HEK293T (cell line): ENCODE data around the gene SCTR.

ENCODE experiments used
- CTCF ChIA-PET: fragments of 350-600 bp; formaldehyde crosslinking; extraction: SDS; loops from one replicate; lab custom pipeline; 2021; ENCODE audit warnings: antibody characterized with exemption, inconsistent platforms; lab: Yijun Ruan, JAX
- POLR2A ChIA-PET: fragments of 350-600 bp; formaldehyde crosslinking; extraction: SDS; loops from one replicate; lab custom pipeline; 2020; ENCODE audit warnings: antibody characterized with exemption, inconsistent platforms; lab: Yijun Ruan, JAX
- DNase-seq: peaks from one replicate; pipeline ENCODE4 v3.0.0; 2012; ENCODE audit warnings: mixed read lengths; ENCODE audit errors: extremely low spot score
- ARNT ChIP-seq: fragments of 450-650 bp; IDR thresholded peaks from 2 replicates; pipeline ENCODE4 v1.6.1; 2017; ENCODE audit warnings: mild to moderate bottlenecking
- BHLHE40 ChIP-seq: fragments of 450-650 bp; IDR thresholded peaks from 2 replicates; pipeline ENCODE4 v1.6.1; 2016; ENCODE audit warnings: mild to moderate bottlenecking, moderate library complexity, borderline replicate concordance
- CTBP1 ChIP-seq: fragments of 450-650 bp; IDR thresholded peaks from 2 replicates; pipeline ENCODE4 v1.6.1; 2016; ENCODE audit warnings: borderline replicate concordance
- ELF4 ChIP-seq: fragments of 450-650 bp; IDR thresholded peaks from 2 replicates; pipeline ENCODE4 v1.6.1; 2017; ENCODE audit warnings: antibody characterized with exemption
- FOXA1 ChIP-seq: fragments of 450-650 bp; IDR thresholded peaks from 2 replicates; pipeline ENCODE4 v1.6.1; 2016; ENCODE audit warnings: mild to moderate bottlenecking
- FOXK2 ChIP-seq: fragments of 450-650 bp; IDR thresholded peaks from 2 replicates; pipeline ENCODE4 v1.6.1; 2016; ENCODE audit warnings: mild to moderate bottlenecking
- FOXM1 ChIP-seq: fragments of 450-650 bp; IDR thresholded peaks from 2 replicates; pipeline ENCODE4 v1.6.1; 2017; ENCODE audit warnings: mild to moderate bottlenecking, borderline replicate concordance
- HDGF ChIP-seq: fragments of 450-650 bp; IDR thresholded peaks from 2 replicates; pipeline ENCODE4 v1.6.1; 2017; ENCODE audit warnings: antibody characterized with exemption, borderline replicate concordance
- L3MBTL2 ChIP-seq: fragments of 450-650 bp; conservative IDR thresholded peaks from 2 replicates; pipeline ENCODE4 v1.6.1; 2016; ENCODE audit warnings: mild to moderate bottlenecking
- LEF1 ChIP-seq: fragments of 450-650 bp; IDR thresholded peaks from 2 replicates; pipeline ENCODE4 v1.6.1; 2017; ENCODE audit warnings: mild to moderate bottlenecking, borderline replicate concordance
- NFRKB ChIP-seq: fragments of 450-650 bp; IDR thresholded peaks from 2 replicates; pipeline ENCODE4 v1.6.1; 2016; ENCODE audit warnings: mild to moderate bottlenecking, moderate library complexity
- SP1 ChIP-seq: fragments of 450-650 bp; IDR thresholded peaks from 2 replicates; pipeline ENCODE4 v1.6.1; 2017
- SUZ12 ChIP-seq: fragments of 450-650 bp; IDR thresholded peaks from 2 replicates; pipeline ENCODE4 v1.6.1; 2016; ENCODE audit warnings: mild to moderate bottlenecking
- TARDBP ChIP-seq: fragments of 450-650 bp; IDR thresholded peaks from 2 replicates; pipeline ENCODE4 v1.6.1; 2016
- ZNF384 ChIP-seq: fragments of 450-650 bp; IDR thresholded peaks from 2 replicates; pipeline ENCODE4 v1.6.1; 2016
- TF ChIP-seq, protein P1 (sequence below): fragments of 450-650 bp; IDR thresholded peaks from 2 replicates; pipeline ENCODE4 v1.6.1; 2016

Gene SCTR

DNA sequence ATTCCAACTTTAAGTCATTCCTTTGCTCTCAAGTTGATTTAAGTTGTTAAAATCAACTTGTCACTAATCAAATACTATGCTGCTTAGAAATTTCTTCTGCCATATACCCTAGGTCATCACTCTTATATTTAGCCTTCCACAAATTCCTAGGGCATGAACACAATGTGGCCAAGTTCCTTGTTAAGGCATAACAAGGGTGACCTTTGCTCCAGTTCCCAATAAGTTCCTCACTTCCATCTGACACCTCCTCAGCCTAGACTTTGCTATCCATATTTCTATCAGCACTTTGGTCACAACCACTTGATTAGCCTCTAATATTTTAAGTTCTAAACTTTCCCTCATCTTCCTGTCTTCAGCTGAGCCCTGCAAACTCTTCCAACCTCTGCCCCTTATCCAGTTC is 102.5 kb downstream of the SCTR start:
- POLR2A ChIA-PET = no interaction called here
- CTCF ChIA-PET = no interaction called here
- no peak for DNase-seq
- TF ChIP-seq L3MBTL2 (no peak), FOXK2 (no peak)
- TF ChIP-seq, protein P1, sequence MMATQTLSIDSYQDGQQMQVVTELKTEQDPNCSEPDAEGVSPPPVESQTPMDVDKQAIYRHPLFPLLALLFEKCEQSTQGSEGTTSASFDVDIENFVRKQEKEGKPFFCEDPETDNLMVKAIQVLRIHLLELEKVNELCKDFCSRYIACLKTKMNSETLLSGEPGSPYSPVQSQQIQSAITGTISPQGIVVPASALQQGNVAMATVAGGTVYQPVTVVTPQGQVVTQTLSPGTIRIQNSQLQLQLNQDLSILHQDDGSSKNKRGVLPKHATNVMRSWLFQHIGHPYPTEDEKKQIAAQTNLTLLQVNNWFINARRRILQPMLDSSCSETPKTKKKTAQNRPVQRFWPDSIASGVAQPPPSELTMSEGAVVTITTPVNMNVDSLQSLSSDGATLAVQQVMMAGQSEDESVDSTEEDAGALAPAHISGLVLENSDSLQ = no peak

DNA sequence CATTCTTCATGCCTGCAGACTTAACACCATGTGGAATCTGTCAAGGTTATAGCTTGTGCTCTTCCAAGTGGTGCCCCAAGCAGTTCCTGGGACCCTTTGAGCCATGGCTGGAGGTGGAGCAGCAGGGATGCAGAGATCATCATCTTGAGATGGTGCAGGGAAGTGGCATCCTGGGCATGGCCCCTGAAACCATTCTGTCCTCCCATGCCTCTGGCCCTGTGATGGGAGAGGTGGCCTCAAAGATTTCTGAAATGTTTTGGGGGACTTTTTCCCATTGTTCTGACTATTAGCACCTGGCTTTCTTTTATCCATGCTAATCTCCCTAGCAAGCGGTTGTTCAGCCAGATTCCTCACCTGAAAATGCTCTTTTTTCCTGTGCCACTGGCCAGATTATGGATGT is 103.0 kb downstream of the SCTR start:
- no peak for DNase-seq
- TF ChIP-seq TARDBP (no peak), SUZ12 (no peak), FOXK2 (no peak), ELF4 (no peak), ARNT (no peak), NFRKB (no peak), FOXM1 (no peak), CTBP1 (no peak), BHLHE40 (no peak), LEF1 (no peak), L3MBTL2 (no peak), SP1 (no peak), ZNF384 (no peak), HDGF (no peak), FOXA1 (no peak)
- TF ChIP-seq, protein P1 = no peak
- ChIA-PET POLR2A (no interaction called here), CTCF (no interaction called here)

DNA sequence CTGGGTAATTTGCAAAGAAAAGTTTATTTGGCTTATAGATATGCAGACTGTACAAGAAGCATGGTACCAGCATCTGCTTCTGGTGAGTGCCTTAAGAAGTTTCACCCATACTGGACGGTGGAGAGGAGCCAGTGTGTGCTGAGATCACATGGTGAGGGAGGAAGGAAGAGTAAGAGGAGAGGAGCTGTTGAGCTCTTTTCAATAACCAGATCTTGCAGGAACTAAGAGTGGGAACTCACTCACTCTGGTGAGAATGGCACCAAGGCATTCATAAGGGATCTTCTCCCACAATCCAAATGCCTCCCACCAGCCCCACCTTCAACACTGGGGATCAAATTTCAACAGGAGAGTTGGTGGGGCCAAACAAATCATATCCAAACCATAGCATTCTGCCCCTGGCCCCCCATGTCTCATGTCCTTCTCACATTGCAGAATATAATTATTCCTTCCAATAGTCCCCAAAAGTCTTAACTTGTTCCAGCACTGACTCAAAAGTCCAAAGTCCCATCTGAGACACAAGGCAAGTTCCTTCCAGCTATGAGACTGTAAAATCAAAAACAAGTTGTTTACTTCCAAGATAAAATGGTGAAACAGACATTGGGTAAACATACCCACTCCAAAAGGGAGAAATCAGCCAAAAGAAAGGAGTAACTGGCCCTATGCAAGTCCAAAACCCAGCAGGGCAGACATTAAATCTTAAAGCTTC is 104.3 kb downstream of the SCTR start:
- DNase-seq = no peak
- CTCF ChIA-PET = no interaction called here
- POLR2A ChIA-PET = no interaction called here
- TF ChIP-seq SP1 (no peak), ARNT (no peak), FOXK2 (no peak), NFRKB (no peak), L3MBTL2 (no peak), CTBP1 (no peak), HDGF (no peak), ZNF384 (no peak), FOXM1 (no peak), BHLHE40 (no peak), ELF4 (no peak), LEF1 (no peak), TARDBP (no peak), SUZ12 (no peak), FOXA1 (no peak)
- TF ChIP-seq, protein P1 = no peak

DNA sequence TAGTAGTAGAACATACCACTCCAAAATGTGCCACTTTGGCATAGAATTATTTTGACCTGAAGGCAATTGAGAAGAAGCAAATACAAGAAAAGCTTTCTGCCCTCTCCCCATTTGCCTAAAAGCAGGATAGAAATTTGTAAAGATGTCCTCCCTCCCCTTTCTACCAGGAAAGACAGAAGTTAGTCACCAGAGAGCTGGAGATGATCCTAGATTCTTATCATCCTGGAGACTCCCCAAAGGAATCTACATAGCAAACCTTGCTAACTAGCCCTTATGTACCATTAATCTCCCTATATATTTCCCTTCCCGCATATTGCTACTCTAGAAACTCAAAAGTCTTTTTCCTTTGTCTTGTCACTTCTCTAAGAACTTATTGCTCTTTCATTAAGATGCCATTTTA is 105.2 kb downstream of the SCTR start:
- ChIA-PET CTCF (no interaction called here), POLR2A (no interaction called here)
- no peak for TF ChIP-seq ELF4
- TF ChIP-seq BHLHE40 = no peak
- TF ChIP-seq NFRKB = no peak
- no peak for TF ChIP-seq HDGF
- no peak for TF ChIP-seq SUZ12
- no peak for TF ChIP-seq CTBP1
- no peak for TF ChIP-seq FOXK2
- TF ChIP-seq, protein P1 = no peak
- no peak for TF ChIP-seq LEF1
- no peak for DNase-seq

DNA sequence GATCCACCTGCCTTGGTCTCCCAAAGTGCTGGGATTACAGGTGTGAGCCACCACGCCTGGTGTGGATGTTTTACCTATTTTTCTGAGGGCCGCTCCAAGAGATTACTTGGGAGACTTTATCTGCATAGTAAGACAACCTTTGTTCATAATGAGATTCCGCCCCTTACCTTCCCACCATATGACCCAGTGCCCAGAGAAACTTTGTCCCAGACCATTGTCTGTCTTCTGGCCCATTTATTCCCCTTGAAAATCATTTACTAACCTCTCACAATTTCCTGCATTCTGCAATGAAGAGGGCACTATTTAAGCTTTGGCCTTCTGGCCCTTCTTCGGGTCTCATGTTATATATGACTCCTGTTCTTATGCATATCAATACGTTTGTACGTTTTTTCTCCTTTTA is 106.4 kb downstream of the SCTR start:
- ChIA-PET POLR2A (no interaction called here), CTCF (no interaction called here)
- DNase-seq = no peak
- TF ChIP-seq HDGF = no peak
- no peak for TF ChIP-seq CTBP1
- no peak for TF ChIP-seq FOXK2

DNA sequence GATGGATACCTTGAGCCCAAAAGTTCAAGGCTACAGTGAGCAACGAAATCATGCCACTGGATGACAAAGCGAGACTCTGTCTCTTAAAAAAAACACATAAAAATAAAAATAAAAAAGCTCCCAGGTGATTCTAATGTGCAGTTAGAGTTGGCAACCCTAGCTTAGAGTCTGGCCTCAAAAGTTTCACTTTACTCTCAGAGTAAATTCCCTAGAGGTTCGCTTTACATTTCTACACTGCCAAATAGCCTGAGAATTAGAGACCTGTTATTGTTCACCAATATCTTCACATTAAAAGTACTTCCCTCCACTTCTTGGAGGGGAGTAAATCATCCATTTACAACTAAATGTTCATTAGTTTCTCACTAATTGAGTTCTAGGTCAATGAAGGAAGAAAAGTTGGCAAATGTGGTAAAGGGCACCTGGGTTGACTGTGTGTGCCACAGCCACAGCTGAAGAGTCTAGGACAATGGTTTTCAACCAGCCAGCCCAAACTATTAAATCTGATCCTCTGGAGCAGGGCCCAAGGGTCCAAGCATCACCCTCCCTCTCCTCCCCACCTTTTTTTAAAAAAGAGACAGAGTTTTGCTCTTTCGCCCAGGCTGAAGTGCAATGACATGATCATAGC is 107.9 kb downstream of the SCTR start:
- no peak for DNase-seq
- CTCF ChIA-PET = interaction anchor here (0.7 to 2.5 kb wide), 2 partner anchors 60 to 1941 kb away, joined by 3 to 10 read pairs; no protein-coding TSS in a partner anchor
- POLR2A ChIA-PET = no interaction called here
- TF ChIP-seq HDGF = no peak
